Left kidney (tissue), 2 donors: Measurements from ENCODE around the gene CFTR. TPM values are rescaled to one million over a fixed set of nuclear protein-coding genes. Genes with fewer than 3 reads are reported as not detected.
A peak's percentile ranks its signal among the peaks of the same experiment; 100 is the strongest.

ENCODE experiments used
- DNase-seq: peaks from one replicate; pipeline ENCODE4 v3.0.0-alpha.2; 2013
- polyA plus RNA-seq: library from polyadenylated mRNA; unstranded; fragments of 120-200 nt; gene quantifications from one replicate; pipeline ENCODE4 v1.2.1, GENCODE V29; 2013; ENCODE audit not compliant: insufficient read length

Gene CFTR
- polyA plus RNA-seq, 1 donor, result 11.3 TPM

DNA sequence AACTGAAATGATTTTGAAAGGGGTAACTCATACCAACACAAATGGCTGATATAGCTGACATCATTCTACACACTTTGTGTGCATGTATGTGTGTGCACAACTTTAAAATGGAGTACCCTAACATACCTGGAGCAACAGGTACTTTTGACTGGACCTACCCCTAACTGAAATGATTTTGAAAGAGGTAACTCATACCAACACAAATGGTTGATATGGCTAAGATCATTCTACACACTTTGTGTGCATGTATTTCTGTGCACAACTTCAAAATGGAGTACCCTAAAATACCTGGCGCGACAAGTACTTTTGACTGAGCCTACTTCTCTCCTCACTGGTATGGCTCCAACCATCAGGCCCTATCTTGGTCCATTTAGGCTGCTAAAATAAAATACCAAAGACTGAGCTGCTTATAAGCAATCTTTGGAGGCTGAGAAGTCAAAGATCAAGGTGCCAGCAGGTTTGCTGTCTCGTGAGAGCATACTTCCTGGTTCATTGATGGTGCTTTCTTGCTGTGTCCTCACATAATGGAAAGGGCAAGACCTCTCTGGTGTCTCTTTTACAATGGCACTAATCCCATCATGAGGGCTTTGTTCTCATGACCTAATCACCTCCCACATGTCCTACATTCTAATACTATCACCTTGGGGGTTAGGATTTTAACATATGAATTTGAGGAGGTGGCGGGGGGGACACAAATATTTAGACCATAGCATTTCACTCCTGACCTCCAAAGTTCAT, 173.3 kb downstream of the CFTR start:
- DNase-seq, result no peak

DNA sequence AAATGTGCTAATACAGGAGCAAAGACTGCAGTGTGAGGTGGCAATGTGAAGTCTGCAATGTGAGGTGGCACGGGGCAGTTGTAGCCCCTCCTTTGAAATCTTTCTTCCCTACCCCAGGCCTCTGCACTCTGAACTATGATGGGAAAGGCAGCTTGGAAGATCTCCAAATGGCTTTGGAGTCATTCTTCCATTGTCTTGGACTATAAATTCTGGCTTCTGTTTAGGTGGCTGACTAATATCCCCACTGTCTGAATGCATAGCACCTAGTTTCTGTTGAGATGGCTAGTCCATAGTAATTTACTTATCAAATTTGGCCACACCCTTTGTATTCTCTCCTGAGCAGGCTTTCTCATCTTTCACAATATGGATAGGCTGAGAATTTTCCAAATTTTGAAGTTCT, 175.0 kb downstream of the CFTR start:
- DNase-seq, result no peak

DNA sequence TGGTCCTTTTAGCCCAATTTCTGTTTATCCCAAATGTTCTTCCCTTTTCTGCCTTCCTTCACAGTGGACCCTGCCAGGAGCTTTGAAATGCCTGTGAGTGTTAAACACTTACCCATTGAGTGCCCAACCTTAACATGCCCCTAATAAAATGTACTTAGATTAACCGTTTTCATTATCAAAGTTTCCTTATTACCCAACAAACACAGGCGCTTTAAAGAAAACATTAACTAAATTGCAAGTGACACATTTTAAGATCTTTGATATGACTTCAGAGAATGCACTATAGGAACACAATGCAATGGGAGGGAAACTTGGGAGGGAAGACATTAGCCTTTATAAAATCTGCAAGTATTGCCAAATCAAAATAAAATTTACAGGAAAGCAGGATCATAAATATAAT, 177.0 kb downstream of the CFTR start:
- no peak for DNase-seq

DNA sequence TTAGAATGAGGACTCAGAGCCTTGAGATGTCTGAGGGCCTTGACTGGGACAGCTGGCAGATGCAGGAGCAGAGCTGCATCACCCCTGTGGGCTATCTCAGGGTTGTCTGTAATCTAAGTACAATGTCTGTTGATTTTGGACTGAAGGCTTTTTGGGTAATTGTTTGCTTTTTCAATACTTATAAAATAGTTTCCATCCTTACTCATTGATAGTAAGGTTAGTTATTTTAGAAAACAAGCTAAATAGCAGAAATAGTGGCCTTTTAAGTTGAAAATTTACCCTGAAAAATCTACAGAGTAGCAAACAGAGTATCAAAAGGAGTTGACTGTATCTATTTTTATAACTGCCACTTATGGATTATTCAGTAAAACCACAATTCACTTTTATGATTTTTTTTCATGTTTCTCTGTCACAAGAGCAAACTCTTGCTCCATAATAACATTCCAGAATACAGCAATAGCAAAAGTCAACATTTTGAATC, 179.7 kb downstream of the CFTR start:
- no peak for DNase-seq

DNA sequence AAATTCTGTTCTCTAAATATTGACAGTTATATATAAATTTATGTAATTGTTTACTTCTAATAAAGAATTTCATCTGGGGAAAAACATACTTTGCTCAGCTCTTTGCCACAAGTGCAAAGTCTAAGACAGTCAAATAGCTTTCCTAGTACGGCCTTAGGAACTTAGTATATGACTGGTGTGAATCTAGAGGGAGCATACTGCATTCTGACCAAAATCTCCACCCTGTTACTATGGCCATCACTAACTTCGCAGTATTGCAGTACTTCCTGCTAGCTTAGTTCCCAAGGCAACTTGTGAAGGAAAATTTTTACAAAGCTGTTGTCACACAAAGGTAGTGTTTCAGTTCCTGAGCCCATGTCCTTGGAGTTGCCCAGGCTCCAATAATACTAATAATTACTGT, 181.5 kb downstream of the CFTR start:
- DNase-seq, result no peak

DNA sequence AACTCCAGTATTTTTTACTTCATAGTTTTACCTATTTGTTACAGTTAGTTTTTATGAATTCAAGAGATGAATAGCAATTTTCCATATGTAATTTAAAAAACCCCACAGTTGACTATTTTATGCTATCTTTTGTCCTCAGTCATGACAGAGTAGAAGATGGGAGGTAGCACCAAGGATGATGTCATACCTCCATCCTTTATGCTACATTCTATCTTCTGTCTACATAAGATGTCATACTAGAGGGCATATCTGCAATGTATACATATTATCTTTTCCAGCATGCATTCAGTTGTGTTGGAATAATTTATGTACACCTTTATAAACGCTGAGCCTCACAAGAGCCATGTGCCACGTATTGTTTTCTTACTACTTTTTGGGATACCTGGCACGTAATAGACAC, 184.2 kb downstream of the CFTR start:
- DNase-seq, result no peak

DNA sequence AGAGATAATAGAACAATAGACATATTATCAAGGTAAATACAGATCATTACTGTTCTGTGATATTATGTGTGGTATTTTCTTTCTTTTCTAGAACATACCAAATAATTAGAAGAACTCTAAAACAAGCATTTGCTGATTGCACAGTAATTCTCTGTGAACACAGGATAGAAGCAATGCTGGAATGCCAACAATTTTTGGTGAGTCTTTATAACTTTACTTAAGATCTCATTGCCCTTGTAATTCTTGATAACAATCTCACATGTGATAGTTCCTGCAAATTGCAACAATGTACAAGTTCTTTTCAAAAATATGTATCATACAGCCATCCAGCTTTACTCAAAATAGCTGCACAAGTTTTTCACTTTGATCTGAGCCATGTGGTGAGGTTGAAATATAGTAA, 185.5 kb downstream of the CFTR start:
- DNase-seq, result no peak

DNA sequence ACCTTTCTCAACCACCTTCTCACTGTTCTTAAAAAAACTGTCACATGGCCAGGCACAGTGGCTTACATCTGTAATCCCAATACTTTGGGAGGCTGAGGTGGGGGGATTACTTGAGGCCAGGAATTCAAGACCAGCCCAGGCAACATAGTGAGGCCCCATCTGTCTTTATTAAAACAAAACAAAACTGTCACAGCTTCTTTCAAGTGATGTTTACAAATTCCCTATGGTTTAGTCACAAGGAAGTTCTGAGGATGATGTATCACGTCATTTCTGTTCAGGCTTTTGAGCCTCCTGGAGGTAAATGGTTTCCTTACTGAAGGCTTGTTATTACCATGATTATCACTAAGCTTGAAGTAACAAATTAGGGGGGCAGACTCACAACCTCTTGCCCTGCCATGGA, 186.2 kb downstream of the CFTR start:
- DNase-seq, result no peak

DNA sequence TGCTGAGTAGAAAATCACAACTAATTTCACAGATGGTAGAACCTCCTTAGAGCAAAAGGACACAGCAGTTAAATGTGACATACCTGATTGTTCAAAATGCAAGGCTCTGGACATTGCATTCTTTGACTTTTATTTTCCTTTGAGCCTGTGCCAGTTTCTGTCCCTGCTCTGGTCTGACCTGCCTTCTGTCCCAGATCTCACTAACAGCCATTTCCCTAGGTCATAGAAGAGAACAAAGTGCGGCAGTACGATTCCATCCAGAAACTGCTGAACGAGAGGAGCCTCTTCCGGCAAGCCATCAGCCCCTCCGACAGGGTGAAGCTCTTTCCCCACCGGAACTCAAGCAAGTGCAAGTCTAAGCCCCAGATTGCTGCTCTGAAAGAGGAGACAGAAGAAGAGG, 186.9 kb downstream of the CFTR start:
- no peak for DNase-seq

DNA sequence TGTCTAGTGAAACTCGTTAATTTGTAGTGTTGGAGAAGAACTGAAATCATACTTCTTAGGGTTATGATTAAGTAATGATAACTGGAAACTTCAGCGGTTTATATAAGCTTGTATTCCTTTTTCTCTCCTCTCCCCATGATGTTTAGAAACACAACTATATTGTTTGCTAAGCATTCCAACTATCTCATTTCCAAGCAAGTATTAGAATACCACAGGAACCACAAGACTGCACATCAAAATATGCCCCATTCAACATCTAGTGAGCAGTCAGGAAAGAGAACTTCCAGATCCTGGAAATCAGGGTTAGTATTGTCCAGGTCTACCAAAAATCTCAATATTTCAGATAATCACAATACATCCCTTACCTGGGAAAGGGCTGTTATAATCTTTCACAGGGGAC, 187.6 kb downstream of the CFTR start:
- DNase-seq, result no peak

DNA sequence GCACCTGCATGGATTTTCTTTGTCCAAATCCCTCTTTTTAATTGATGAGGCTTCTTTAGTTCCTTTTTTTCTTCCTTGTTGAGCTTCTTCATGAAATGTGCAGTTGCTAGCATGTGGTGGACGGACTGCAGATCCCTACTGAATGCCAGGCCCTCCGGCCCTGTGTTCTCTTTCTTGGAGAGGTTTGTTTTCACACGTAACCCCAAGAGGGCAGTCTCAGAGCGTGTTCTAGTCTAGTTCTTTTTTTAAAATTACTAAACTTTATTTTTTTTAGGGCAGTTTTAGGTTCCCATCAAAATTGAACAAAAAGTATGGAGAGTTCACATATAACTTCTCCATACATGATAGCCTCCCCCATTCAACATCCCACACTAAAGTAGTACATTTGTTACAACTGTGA, 190.0 kb downstream of the CFTR start:
- DNase-seq, result no peak

DNA sequence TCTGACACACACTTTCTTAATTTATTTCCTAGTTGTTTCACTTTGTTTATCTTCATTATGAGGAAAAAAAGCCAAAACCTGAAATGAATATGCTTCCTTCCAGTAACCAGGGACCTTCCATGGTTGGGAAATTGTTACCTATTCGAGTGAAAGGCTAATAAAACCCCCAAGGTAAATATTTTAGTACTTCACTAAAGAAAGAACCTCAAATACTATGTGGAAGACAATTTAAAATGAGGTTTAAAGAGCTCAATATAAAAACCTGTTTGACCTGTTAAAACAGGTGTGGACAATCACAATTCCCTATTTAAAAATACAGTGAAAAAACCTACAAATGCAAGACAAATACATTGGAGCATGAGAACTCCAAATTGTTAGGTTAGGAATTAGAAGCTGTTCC, 192.6 kb downstream of the CFTR start:
- DNase-seq, result no peak

DNA sequence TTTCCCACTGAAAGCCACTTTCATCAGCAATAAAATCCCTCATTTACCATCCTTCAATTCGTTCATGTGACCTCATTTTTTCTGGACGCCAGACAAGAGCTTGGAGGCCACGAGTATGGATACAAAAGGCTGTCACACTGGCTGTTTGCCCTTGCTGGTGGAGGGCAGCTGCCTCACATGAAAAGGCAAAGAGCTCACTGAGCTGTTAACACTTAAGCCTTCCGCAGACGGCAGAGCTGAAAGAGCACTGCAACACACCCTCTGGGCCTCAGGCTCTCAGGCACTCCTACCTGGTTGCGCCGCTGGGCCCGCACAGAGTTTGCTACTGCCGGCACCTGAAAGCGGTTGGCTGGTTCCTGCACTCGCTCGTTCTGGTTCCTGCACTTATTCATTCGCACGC, 193.5 kb downstream of the CFTR start:
- DNase-seq, result peak; percentile 15

DNA sequence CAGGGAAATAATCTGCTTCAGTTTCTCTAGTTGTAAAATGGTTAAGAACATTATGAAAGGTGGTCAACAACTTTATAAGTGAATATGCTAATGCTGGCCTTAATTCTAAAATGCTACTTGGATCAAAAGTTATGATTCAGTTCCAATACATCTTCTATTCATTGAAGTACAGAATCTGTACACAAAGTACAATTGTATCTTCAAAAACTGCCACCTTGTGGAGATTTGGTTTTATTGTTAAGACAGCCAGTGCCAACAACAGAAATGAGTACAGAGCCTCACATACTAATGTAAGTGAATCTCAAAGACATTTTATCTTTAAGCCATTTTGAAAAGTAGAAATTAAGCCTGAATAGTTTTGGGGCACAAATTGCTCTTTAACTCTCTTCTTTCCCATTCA, 194.0 kb downstream of the CFTR start:
- DNase-seq, result peak; percentile 13

DNA sequence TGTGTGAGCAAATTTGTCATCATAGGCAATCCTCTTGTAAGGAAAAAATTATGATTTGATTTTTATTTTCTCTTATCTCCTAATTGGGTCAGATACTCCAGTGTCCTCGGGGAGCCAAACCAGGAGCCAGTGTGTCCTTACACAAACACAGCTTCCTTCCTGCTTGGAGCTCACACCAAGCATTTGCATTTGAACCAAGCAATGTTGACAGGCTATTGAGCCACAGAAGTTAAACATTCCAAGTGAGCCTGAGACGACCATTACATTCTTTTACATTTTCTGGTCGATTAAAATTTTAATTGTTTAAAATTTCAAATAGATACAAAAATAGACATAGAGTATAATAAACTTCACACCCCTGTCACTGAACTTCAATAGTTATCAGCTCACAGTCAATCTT, 194.8 kb downstream of the CFTR start:
- no peak for DNase-seq

DNA sequence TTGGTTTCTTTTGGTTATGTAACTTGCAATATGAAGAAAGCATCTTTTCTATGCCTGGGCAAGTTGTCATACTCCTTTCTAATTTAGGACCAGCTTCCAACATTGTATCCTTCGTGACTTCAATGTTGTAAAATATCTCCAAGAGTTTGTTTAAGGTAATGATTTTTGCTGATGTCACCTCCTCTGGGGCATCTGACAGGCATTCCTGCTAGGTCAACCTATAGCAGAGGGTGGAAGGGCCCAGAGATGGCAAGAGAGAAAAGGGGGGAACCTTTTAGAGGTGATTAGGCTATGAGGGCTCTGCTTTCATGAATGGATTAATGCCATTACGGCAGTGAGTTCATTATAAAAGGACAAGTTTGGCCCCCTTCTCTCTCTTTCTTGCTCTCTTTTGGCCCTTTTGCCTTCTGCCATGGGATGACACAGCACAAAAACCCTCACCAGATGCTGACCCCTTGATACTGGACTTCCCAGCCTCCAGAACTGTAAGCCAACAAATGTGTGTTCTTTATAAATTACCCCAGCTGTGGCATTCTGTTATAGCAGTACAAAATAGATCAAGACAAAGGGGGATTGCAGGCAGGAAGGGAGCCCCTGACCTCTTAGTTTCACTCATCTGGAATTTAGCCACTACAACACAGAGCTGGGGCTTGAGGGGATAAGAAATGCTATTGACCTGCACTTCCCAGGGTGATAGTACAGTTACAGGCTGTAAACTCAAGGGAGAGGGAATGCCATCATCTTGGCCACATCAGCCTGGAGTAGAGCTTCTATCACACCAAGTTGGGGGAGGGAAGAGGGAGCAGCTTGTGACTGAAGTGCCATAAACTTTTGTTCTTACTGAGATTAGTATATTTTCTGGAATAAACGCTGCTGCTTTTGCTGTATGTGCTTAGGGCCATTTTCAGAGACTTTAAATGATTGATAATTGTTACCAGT, 195.9 kb downstream of the CFTR start:
- DNase-seq, result no peak

DNA sequence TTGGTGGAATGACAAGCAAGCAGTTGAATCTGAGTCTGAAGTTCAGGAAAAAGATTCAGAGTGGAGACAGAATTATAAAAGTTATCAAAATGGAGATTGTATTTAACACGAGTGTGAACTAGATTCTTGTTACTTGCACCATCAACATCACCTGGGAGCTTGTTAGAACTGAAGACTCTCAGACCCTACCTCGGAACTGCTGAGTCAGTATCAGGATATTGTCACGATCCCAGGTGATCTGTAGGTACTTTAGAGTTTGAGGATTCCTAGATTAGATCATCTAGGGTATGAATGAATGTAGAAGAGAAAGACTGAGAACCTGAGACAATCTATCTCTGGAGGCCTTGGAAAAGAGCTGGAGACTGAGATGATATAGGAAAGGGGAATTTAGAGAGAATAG, 199.3 kb downstream of the CFTR start:
- no peak for DNase-seq

DNA sequence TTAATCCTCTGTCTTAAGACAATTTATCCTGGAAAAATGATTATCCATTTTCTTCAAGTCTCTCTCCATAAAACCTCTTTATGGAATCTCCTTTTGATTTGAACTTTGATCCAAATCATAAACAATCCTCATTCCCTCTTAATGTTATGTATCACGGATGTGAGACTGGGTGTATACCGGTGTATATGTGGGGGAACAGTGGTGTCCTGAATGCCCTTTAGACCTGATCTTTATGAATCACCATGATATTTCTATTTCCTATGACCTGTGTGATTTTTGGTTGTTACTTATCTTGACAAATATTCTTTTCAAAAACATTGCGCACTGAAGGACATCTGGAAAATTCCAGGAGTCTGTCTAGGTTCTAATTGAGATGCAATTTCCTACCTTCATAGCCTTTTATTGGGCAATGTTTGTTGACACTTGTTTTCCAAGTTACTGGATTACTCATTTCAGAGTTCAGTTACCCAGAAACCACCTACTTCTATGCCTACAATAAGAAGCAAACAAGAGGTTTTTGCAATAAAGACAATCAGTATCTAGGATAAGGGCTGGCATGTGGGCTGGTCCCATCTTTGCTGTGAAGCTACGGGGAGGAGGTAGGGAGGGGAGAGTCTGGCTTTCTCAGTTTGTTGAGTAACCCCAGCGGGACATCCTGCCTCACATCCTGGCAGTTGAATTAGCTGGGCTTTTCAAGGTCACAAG, 203.0 kb downstream of the CFTR start:
- DNase-seq, result no peak

DNA sequence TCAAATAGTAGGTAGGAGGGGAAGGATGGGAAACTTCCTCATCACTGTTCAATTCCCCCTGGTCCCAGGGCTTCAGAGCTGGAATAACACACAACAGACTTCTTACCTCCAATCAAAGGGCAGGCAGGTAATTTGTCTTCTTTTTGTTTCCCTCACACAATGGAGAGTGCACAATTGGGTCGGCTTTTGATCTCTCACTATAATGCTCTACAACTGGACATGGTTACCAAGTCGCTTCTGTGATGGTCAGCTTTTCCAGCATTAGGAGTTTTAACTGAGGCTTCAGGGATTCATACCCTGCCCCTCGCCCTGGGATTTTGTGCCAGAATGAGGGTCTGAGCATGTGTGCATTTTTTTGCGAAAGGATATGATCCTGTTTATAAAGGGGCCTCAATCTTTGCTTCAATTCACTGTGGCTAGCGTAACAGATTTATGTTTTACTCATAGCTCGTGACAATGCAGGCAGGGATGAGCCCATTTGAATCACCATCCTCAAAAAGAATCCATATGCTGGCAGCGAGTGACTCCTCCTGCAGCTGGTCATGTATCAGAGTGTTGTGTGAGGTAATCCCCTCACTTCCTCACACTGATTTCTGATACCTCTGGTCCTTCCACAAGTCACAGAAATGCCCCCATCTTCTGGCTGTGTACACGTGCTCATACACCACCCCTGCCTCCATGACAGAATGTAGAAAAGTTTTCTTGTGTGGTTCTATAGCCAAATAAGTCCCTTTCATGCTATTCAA, 203.8 kb downstream of the CFTR start:
- DNase-seq, result no peak

DNA sequence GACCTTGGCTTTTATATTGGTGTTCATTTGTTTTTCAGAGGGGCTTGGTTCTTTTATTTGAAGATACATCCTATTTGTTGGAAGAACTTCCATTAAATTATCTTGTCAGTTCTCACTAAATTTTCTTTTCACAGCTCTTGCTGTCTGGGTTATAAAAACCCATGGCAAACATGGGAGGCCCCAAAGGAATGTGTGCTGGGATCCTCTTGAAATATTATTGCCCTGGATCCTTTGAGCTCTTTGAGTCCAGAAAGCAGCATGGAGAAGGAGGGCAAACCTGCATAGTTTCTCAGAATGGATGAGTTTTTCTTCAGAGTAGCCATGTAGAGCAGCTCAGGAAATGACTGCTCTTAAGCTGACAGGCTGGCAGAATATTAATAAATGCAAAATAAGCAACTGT, 206.0 kb downstream of the CFTR start:
- no peak for DNase-seq

DNA sequence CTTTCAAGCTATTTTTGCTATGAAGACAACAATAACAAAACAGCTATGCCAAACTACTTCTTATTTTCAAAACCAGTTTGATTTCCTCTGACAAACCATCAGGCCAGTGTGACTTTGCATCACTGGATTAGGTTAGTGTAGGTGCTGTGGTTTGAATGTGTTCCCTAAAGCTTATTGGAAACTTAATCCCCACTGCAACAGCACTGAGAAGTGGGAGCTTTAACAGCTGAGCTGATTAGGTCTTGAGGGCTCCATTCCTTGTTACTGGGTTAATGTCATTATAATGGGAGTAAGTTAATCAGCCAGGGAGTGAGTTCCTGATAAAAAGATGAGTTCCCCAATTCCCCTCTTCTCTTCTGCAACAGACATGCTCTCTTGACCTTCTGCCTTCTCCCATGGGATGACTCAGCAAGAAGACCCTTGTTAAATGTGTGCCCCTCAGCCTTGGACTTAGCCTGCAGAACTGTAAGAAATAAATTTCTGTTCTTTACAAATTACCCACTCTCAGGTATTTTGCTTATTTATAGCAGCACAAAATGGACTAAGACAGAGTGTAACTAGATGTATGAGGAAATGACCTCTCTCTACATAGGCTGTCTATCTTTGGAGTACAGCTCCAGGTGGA, 206.6 kb downstream of the CFTR start:
- no peak for DNase-seq

DNA sequence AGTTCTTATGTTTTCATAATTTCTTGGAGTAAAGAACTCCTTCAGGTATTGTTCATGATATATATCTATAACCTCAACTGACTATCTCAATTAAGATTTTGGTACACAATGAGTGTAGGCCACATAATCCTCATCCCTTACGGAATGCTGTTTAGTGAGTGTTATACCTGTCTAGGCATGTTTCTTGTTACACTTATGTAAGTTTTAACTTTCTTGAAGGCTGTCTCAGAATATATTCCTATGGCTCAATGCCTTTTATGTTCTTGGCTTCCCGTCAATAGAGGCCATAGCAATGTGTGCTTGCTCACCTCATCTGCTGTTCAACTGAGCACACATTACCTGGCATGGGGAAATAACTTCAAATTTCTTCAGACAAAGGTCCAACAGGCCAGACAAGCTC, 208.3 kb downstream of the CFTR start:
- no peak for DNase-seq
